ENCODE measurements around the gene GTPBP3. TPM values are rescaled to one million over a fixed set of nuclear protein-coding genes. Genes with fewer than 3 reads are reported as not detected.
"Not testable (repeated sequence)": the region's sequence is repeated elsewhere in the genome, so short reads cannot be mapped to it uniquely, and the experiment has no call there.

The GTPBP3 gene
- total RNA-seq, 1 experiment from 2014 or later: 62.9 TPM

GRCh38 chr19:17294051-17294891 lies 43.1 kb upstream of the GTPBP3 start:
- no peaks in the 10 kb centered on the region; the same call in 1 of the 2 replicates for H3K4me1 ChIP-seq (ENCODE audit: insufficient read depth, low read length)
- Mint-ChIP-seq H3K27me3 (ENCODE audit: low read depth) (peaks cover 2% of the 10 kb centered on the region; the same call in 1 of the 2 replicates), H3K9me3 (peaks cover 4% of the 10 kb centered on the region in 2 experiments; a peak in 3 of 5 replicates), H3K4me3 (peak overlapping the region; percentile 80 to 89), H3K36me3 (ENCODE audit: insufficient read depth in 1 of 3, low read depth in 3 of 3) (peaks cover 20 to 24% (median 21%) of the 10 kb centered on the region in 3 experiments), H3K27ac (peak overlapping the region in 1 of 3 experiments; percentile 89; a peak in 1 of 7 replicates), H3K4me1 (peaks cover 5 to 21% of the 10 kb centered on the region in 2 experiments; a peak in 2 of 4 replicates)
- H3K79me1 ChIP-seq (ENCODE audit: insufficient read depth, low read depth, low read length, poor library complexity, severe bottlenecking): no peaks in the 10 kb centered on the region
- no peak overlapping the region for H3K18ac ChIP-seq (ENCODE audit: insufficient read length, low read depth, low read length)
- H3K27me3 ChIP-seq (ENCODE audit: insufficient read depth, low read length): no peaks in the 10 kb centered on the region
- H4K20me1 ChIP-seq (ENCODE audit: control insufficient read depth, insufficient read depth, insufficient read length): no peaks in the 10 kb centered on the region
- H2BK15ac ChIP-seq (ENCODE audit: low read depth, low read length): no peak overlapping the region
- no peaks in the 10 kb centered on the region for H3K23me2 ChIP-seq (ENCODE audit: insufficient read length, low read depth, low read length, poor library complexity, severe bottlenecking)
- H3K9me3 ChIP-seq (ENCODE audit: control insufficient read depth, low read depth, low read length): no peaks in the 10 kb centered on the region
- H3T11ph ChIP-seq (ENCODE audit: low read length): no peak overlapping the region
- TF ChIP-seq, protein P1, sequence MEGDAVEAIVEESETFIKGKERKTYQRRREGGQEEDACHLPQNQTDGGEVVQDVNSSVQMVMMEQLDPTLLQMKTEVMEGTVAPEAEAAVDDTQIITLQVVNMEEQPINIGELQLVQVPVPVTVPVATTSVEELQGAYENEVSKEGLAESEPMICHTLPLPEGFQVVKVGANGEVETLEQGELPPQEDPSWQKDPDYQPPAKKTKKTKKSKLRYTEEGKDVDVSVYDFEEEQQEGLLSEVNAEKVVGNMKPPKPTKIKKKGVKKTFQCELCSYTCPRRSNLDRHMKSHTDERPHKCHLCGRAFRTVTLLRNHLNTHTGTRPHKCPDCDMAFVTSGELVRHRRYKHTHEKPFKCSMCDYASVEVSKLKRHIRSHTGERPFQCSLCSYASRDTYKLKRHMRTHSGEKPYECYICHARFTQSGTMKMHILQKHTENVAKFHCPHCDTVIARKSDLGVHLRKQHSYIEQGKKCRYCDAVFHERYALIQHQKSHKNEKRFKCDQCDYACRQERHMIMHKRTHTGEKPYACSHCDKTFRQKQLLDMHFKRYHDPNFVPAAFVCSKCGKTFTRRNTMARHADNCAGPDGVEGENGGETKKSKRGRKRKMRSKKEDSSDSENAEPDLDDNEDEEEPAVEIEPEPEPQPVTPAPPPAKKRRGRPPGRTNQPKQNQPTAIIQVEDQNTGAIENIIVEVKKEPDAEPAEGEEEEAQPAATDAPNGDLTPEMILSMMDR (conservative IDR thresholded peaks at IDR 0.05): no peak
- H4K8ac ChIP-seq (replicated peaks; ENCODE audit: insufficient read length, low read depth, low read length): no peak overlapping the region
- H3K56ac ChIP-seq (ENCODE audit: insufficient read length, low read depth, low read length): no peak overlapping the region
- no peak overlapping the region for H2BK12ac ChIP-seq (ENCODE audit: insufficient read length, low read depth, low read length)
- no peak overlapping the region for H3K9ac ChIP-seq (ENCODE audit: extremely low read depth, insufficient read length, low read length)
- H3K4me2 ChIP-seq (ENCODE audit: insufficient read depth, insufficient read length, low read length): peak overlapping the region; percentile 78
- no peak overlapping the region for H4K5ac ChIP-seq (ENCODE audit: insufficient read length, low read depth, low read length)
- no peak overlapping the region for H3K27ac ChIP-seq (ENCODE audit: insufficient read length, low read depth, low read length)
- no peak overlapping the region for H2AFZ ChIP-seq (ENCODE audit: low read length)
- H2BK20ac ChIP-seq (ENCODE audit: low read depth, low read length, poor library complexity, severe bottlenecking): no peak overlapping the region
- H3K4ac ChIP-seq (ENCODE audit: low read depth, low read length): no peak overlapping the region
- H2AK5ac ChIP-seq (ENCODE audit: insufficient read length, low read length): no peak overlapping the region
- peak; percentile 88 for DNase-seq
- no peak overlapping the region for H4K91ac ChIP-seq (ENCODE audit: insufficient read length, low read depth, low read length)
- no peaks in the 10 kb centered on the region for H3K79me2 ChIP-seq (ENCODE audit: insufficient read depth, low read length)
- no peak overlapping the region for H3K23ac ChIP-seq (ENCODE audit: insufficient read length, low read depth, low read length)
- H3K14ac ChIP-seq (ENCODE audit: insufficient read depth, low read length): no peak overlapping the region
- H2BK5ac ChIP-seq (ENCODE audit: insufficient read length, low read length): no peak overlapping the region
- H2BK120ac ChIP-seq (ENCODE audit: low read depth, low read length, poor library complexity, severe bottlenecking): no peak overlapping the region
- WGBS (ENCODE audit: extremely low coverage, insufficient read length, low lambda C conversion rate): no CpG with 5 or more reads among the region's 48 CpGs

GRCh38 chr19:17295551-17295950 lies 41.8 kb upstream of the GTPBP3 start:
- not testable (repeated sequence) for H2AK5ac ChIP-seq (ENCODE audit: insufficient read length, low read length); H3K4me1 ChIP-seq (ENCODE audit: insufficient read depth, low read length); H2BK120ac ChIP-seq (ENCODE audit: low read depth, low read length, poor library complexity, severe bottlenecking); H2AFZ ChIP-seq (ENCODE audit: low read length); H4K20me1 ChIP-seq (ENCODE audit: control insufficient read depth, insufficient read depth, insufficient read length); H3K23me2 ChIP-seq (ENCODE audit: insufficient read length, low read depth, low read length, poor library complexity, severe bottlenecking); H2BK12ac ChIP-seq (ENCODE audit: insufficient read length, low read depth, low read length); H3K18ac ChIP-seq (ENCODE audit: insufficient read length, low read depth, low read length); H3K14ac ChIP-seq (ENCODE audit: insufficient read depth, low read length); H3K27ac ChIP-seq (ENCODE audit: insufficient read length, low read depth, low read length); H3K79me1 ChIP-seq (ENCODE audit: insufficient read depth, low read depth, low read length, poor library complexity, severe bottlenecking); H3K23ac ChIP-seq (ENCODE audit: insufficient read length, low read depth, low read length); H3K9me3 ChIP-seq (ENCODE audit: control insufficient read depth, low read depth, low read length); H2BK5ac ChIP-seq (ENCODE audit: insufficient read length, low read length); H4K8ac ChIP-seq (replicated peaks; ENCODE audit: insufficient read length, low read depth, low read length); H3K4me3 Mint-ChIP-seq; H4K5ac ChIP-seq (ENCODE audit: insufficient read length, low read depth, low read length); DNase-seq; H4K91ac ChIP-seq (ENCODE audit: insufficient read length, low read depth, low read length); H3K9ac ChIP-seq (ENCODE audit: extremely low read depth, insufficient read length, low read length); H3K9me3 Mint-ChIP-seq; H3K79me2 ChIP-seq (ENCODE audit: insufficient read depth, low read length); H3K56ac ChIP-seq (ENCODE audit: insufficient read length, low read depth, low read length); H3K27me3 Mint-ChIP-seq (ENCODE audit: low read depth); H3K4ac ChIP-seq (ENCODE audit: low read depth, low read length); H3K27ac Mint-ChIP-seq; H2BK20ac ChIP-seq (ENCODE audit: low read depth, low read length, poor library complexity, severe bottlenecking); H2BK15ac ChIP-seq (ENCODE audit: low read depth, low read length); H3T11ph ChIP-seq (ENCODE audit: low read length); H3K27me3 ChIP-seq (ENCODE audit: insufficient read depth, low read length); H3K4me2 ChIP-seq (ENCODE audit: insufficient read depth, insufficient read length, low read length)
- Mint-ChIP-seq H3K36me3 (ENCODE audit: insufficient read depth in 1 of 3, low read depth in 3 of 3) (peaks cover 20 to 28% (median 21%) of the 10 kb centered on the region in 3 experiments), H3K4me1 (peaks cover 5 to 17% of the 10 kb centered on the region in 2 experiments; a peak in 2 of 4 replicates)
- no CpG with 5 or more reads among the region's 6 CpGs for WGBS (ENCODE audit: extremely low coverage, insufficient read length, low lambda C conversion rate)

Data from H9 (cell line).